Right lobe of liver (tissue), 4 donors: ENCODE data around the gene SH3PXD2A.

ENCODE experiments used
- CTCF ChIP-seq, 4 donors: fragments of 200-600 bp in 3 of 4; fragments of 450-650 bp in 1 of 4; IDR thresholded peaks; one replicate each; pipeline versions ENCODE4 v1.5.1 to v1.8.0; 2016 to 2022; ENCODE audit warnings: antibody characterized with exemption in 4 of 4, mild to moderate bottlenecking in 2 of 4
- POLR2A ChIP-seq: fragments of 450-650 bp; IDR thresholded peaks from one replicate; pipeline ENCODE4 v1.6.1; 2017; ENCODE audit warnings: antibody characterized with exemption, mild to moderate bottlenecking
- donor health status: DM: no; HTN: no; CAD: no.
- donor health status: DM: no; HTN: no; CAD: no.
- donor health status: DM: no; HTN: yes; CAD: no.

DNA sequence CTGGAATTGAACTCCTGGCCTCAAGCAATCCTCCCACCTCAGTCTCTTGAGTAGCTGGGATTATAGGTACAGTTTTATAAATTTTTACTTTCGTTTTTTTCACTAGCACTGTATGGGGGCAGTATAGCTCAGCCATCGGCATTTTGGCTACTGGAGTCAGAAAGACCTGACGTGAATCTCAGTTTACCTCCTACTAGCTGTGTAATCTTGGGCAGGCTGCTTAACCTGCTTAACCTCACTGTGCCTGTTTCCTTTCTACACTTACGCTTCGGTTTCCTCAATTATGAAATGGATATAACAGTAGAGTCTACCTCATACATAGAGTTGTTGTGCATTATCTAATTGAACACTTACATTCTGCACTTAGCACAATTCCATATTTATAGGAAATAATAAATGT, 45.9 kb upstream of the SH3PXD2A start:
- TF ChIP-seq CTCF (IDR thresholded peaks at IDR 0.05) (no peak), POLR2A (no peak)
